Mesenchymal stem cell (in vitro differentiated cells and primary cell): ENCODE measurements around the gene DSG3.

Experiments used
- DNase-seq: peaks from one replicate; pipeline ENCODE4 v3.0.0-alpha.2; 2013
- H2AFZ ChIP-seq: one replicate; pipeline ENCODE4 v1.6.1; 2013; ENCODE audit warnings: low read depth, mild to moderate bottlenecking, control low read depth, inconsistent platforms, low read length, moderate library complexity
- H2AK5ac ChIP-seq: 2 replicates; pipeline ENCODE4 v1.6.1; 2013; ENCODE audit warnings: low read length, moderate library complexity, mild to moderate bottlenecking, inconsistent platforms; ENCODE audit not compliant: severe bottlenecking
- H2BK120ac ChIP-seq: one replicate; pipeline ENCODE4 v1.6.1; 2013; ENCODE audit warnings: low read depth, mild to moderate bottlenecking, inconsistent platforms, low read length, moderate library complexity
- H2BK12ac ChIP-seq, 2 experiments: one replicate each; pipeline ENCODE4 v1.6.1; 2013; ENCODE audit warnings: inconsistent platforms in 2 of 2, low read length in 2 of 2, mild to moderate bottlenecking in 2 of 2, moderate library complexity in 2 of 2, control low read depth in 1 of 2
- H2BK15ac ChIP-seq: one replicate; pipeline ENCODE4 v1.6.1; 2013; ENCODE audit warnings: mild to moderate bottlenecking, low read depth, inconsistent platforms; ENCODE audit not compliant: poor library complexity, severe bottlenecking
- H2BK5ac ChIP-seq: 2 replicates; pipeline ENCODE4 v1.6.1; 2013; ENCODE audit warnings: low read depth, mild to moderate bottlenecking, low read length, control low read depth, inconsistent platforms; ENCODE audit not compliant: poor library complexity, severe bottlenecking
- H3K14ac ChIP-seq, 2 experiments: one replicate each; pipeline ENCODE4 v1.6.1; 2013; ENCODE audit warnings: inconsistent platforms in 2 of 2, low read length in 2 of 2, control low read depth in 1 of 2, mild to moderate bottlenecking in 1 of 2, moderate library complexity in 1 of 2
- H3K18ac ChIP-seq, 2 experiments: one replicate each; pipeline ENCODE4 v1.6.1; 2013; ENCODE audit warnings: inconsistent platforms in 2 of 2, low read length in 2 of 2, control low read depth in 1 of 2, low read depth in 1 of 2, mild to moderate bottlenecking in 1 of 2
- H3K23ac ChIP-seq, 2 experiments: one replicate each; pipeline ENCODE4 v1.6.1; 2013; ENCODE audit warnings: inconsistent platforms in 2 of 2, low read length in 2 of 2, mild to moderate bottlenecking in 2 of 2, moderate library complexity in 2 of 2, control low read depth in 1 of 2
- H3K27ac ChIP-seq: 2 replicates; pipeline ENCODE4 v1.5.1; 2013; ENCODE audit warnings: mild to moderate bottlenecking, moderate library complexity, low read length, control low read depth, inconsistent platforms; ENCODE audit not compliant: poor library complexity, severe bottlenecking
- H3K27me3 ChIP-seq, 2 experiments: 2 replicates each; pipeline versions ENCODE4 v1.6.1 to v1.7.0; 2013; ENCODE audit warnings: low read length in 2 of 2, mild to moderate bottlenecking in 2 of 2, moderate library complexity in 2 of 2, control low read depth in 1 of 2, inconsistent platforms in 1 of 2; ENCODE audit not compliant: control insufficient read depth in 1 of 2, insufficient read depth in 1 of 2
- H3K36me3 ChIP-seq, 2 experiments: 2 replicates each; pipeline versions ENCODE4 v1.6.1 to v1.7.0; 2013; ENCODE audit warnings: low read length in 2 of 2, control low read depth in 1 of 2, inconsistent platforms in 1 of 2, low read depth in 1 of 2, mild to moderate bottlenecking in 1 of 2; ENCODE audit not compliant: insufficient read depth in 2 of 2, control insufficient read depth in 1 of 2
- H3K4ac ChIP-seq, 2 experiments: one replicate each; pipeline ENCODE4 v1.6.1; 2013; ENCODE audit warnings: inconsistent platforms in 2 of 2, low read length in 2 of 2, mild to moderate bottlenecking in 2 of 2, moderate library complexity in 2 of 2, control low read depth in 1 of 2, low read depth in 1 of 2
- H3K4me1 ChIP-seq: 2 replicates; pipeline ENCODE4 v1.6.1; 2013; ENCODE audit warnings: low read depth, low read length, control low read depth; ENCODE audit not compliant: control insufficient read depth, insufficient read depth
- H3K4me2 ChIP-seq: 2 replicates; pipeline ENCODE4 v1.6.1; 2013; ENCODE audit warnings: low read length, mild to moderate bottlenecking, inconsistent platforms; ENCODE audit not compliant: poor library complexity, severe bottlenecking
- H3K4me3 ChIP-seq, 2 experiments: 2 replicates each; pipeline versions ENCODE4 v1.5.1 to v1.7.0; 2013; ENCODE audit warnings: low read length in 2 of 2, mild to moderate bottlenecking in 2 of 2, control low read depth in 1 of 2, low read depth in 1 of 2; ENCODE audit not compliant: insufficient read depth in 1 of 2
- H3K79me1 ChIP-seq: replicated peaks from 2 replicates; pipeline ENCODE4 v1.6.1; 2013; ENCODE audit warnings: mild to moderate bottlenecking, control low read depth, low read length, inconsistent platforms; ENCODE audit not compliant: poor library complexity, severe bottlenecking
- H3K9ac ChIP-seq: 2 replicates; pipeline ENCODE4 v1.7.0; 2013; ENCODE audit warnings: mild to moderate bottlenecking, low read length, moderate library complexity
- H3K9me3 ChIP-seq: 2 replicates; pipeline ENCODE4 v1.7.0; 2013; ENCODE audit warnings: mild to moderate bottlenecking, low read length; ENCODE audit not compliant: control insufficient read depth
- H4K8ac ChIP-seq: one replicate; pipeline ENCODE4 v1.6.1; 2013; ENCODE audit warnings: inconsistent platforms, mild to moderate bottlenecking, low read length, moderate library complexity
- H4K91ac ChIP-seq: one replicate; pipeline ENCODE4 v1.6.1; 2013; ENCODE audit warnings: mild to moderate bottlenecking, low read length, inconsistent platforms
- WGBS: methylation state at CpG from one replicate; pipeline ENCODE4 v1.1.7; 2013; ENCODE audit warnings: mixed read lengths; 5-methylcytosine and 5-hydroxymethylcytosine counted together

DSG3 gene

DNA sequence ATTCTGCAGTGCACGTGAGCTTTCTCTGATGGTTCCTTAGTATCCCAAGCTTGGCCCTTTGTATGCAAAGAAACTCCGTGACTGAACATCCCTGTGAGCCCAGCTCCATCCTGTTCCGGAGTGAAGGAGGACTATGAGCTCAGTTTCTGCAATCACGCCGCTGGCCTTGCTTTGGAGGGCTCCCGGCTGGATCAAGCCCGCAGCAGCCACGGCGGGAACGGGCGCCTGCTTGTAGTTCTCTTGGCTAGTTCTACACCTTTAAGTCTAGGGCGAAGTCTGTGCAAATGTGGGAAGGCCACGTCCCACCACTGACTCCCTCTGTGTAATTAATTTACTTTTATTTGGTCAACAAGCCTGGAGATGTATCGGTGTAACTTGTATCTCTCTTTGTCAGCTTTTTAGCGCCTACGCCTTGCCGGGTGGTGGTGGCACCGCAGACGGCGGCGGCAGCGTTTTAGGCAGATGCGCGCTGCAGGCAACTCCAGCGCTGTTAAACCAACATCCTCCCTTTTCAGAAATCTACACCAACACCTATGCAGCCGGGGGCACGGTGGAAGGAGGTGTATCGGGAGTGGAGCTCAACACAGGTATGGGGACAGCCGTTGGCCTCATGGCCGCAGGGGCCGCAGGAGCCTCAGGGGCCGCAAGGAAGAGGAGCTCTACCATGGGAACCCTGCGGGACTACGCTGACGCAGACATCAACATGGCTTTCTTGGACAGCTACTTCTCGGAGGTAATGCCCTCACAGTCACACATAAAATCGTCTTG, 36.6 kb upstream of the DSG3 start:
- H2BK120ac ChIP-seq, result no peak overlapping the region
- H3K4me2 ChIP-seq, result no peak overlapping the region
- no peak overlapping the region for H3K4me3 ChIP-seq
- no peak overlapping the region for H2BK15ac ChIP-seq
- no peak overlapping the region for H3K27ac ChIP-seq
- peaks cover 0 to 5% of the 10 kb centered on the region in 2 experiments for H3K27me3 ChIP-seq
- no peak overlapping the region for H3K9ac ChIP-seq
- no peaks in the 10 kb centered on the region for H3K36me3 ChIP-seq
- no peak overlapping the region for H4K8ac ChIP-seq
- no peak overlapping the region for H2AFZ ChIP-seq
- no peaks in the 10 kb centered on the region for H3K4me1 ChIP-seq
- H2BK5ac ChIP-seq, result no peak overlapping the region
- H3K4ac ChIP-seq, result no peak overlapping the region
- DNase-seq, result no peak
- no peak overlapping the region for H3K14ac ChIP-seq
- no peak overlapping the region for H2AK5ac ChIP-seq
- WGBS, result 97% methylated on average over 29 of the region's 37 CpGs
- H4K91ac ChIP-seq, result no peak overlapping the region
- no peak overlapping the region for H3K18ac ChIP-seq
- H3K79me1 ChIP-seq, result no peaks in the 10 kb centered on the region
- no peaks in the 10 kb centered on the region for H3K9me3 ChIP-seq
- no peak overlapping the region for H2BK12ac ChIP-seq
- no peak overlapping the region for H3K23ac ChIP-seq

DNA sequence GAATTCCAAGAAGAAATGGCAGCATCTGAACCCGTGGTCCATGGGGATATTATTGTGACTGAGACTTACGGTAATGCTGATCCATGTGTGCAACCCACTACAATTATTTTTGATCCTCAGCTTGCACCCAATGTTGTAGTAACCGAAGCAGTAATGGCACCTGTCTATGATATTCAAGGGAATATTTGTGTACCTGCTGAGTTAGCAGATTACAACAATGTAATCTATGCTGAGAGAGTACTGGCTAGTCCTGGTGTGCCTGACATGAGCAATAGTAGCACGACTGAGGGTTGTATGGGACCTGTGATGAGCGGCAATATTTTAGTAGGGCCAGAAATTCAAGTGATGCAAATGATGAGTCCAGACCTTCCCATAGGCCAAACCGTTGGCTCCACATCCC, 34.4 kb upstream of the DSG3 start:
- no peak overlapping the region for H2BK12ac ChIP-seq
- H3K18ac ChIP-seq, result no peak overlapping the region
- H4K8ac ChIP-seq, result no peak overlapping the region
- H3K9ac ChIP-seq, result no peak overlapping the region
- no peak overlapping the region for H3K4me2 ChIP-seq
- no peaks in the 10 kb centered on the region for H3K36me3 ChIP-seq
- WGBS, result 93% methylated on average over 6 of the region's 6 CpGs
- DNase-seq, result no peak
- no peaks in the 10 kb centered on the region for H3K4me1 ChIP-seq
- no peak overlapping the region for H4K91ac ChIP-seq
- H3K4ac ChIP-seq, result no peak overlapping the region
- H3K9me3 ChIP-seq, result no peaks in the 10 kb centered on the region
- H3K79me1 ChIP-seq, result no peaks in the 10 kb centered on the region
- no peak overlapping the region for H2BK120ac ChIP-seq
- no peak overlapping the region for H3K27ac ChIP-seq
- H2BK15ac ChIP-seq, result no peak overlapping the region
- H2AFZ ChIP-seq, result no peak overlapping the region
- no peak overlapping the region for H3K23ac ChIP-seq
- H3K27me3 ChIP-seq, result peaks cover 0 to 5% of the 10 kb centered on the region in 2 experiments
- no peak overlapping the region for H3K14ac ChIP-seq
- H2BK5ac ChIP-seq, result no peak overlapping the region
- H2AK5ac ChIP-seq, result no peak overlapping the region
- no peak overlapping the region for H3K4me3 ChIP-seq

DNA sequence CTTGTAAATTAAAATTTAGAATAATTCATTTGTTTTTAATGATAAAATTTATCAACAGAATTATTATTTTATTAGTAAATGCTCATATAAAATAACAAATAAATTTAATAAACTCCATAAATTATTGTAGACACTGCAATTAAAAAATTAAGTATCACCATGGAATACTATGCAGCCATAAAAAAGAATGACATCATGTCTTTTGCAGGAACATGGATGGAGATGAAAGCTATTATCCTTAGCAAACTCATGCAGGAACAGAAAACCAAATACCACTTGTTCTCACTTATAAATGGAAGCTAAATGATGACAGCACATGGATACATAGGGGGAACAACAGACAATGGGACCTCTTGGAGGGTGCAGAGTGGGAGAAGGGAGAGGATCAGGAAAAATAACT, 29.7 kb upstream of the DSG3 start:
- H2AK5ac ChIP-seq, result no peak overlapping the region
- H3K4me3 ChIP-seq, result no peak overlapping the region
- H3K9ac ChIP-seq, result no peak overlapping the region
- H3K4me1 ChIP-seq, result no peaks in the 10 kb centered on the region
- DNase-seq, result no peak
- no peak overlapping the region for H3K14ac ChIP-seq
- no peaks in the 10 kb centered on the region for H3K36me3 ChIP-seq
- H2BK15ac ChIP-seq, result no peak overlapping the region
- H3K23ac ChIP-seq, result no peak overlapping the region
- no peak overlapping the region for H2AFZ ChIP-seq
- H2BK12ac ChIP-seq, result no peak overlapping the region
- H3K9me3 ChIP-seq, result no peaks in the 10 kb centered on the region
- H3K18ac ChIP-seq, result no peak overlapping the region
- H3K27ac ChIP-seq, result no peak overlapping the region
- no peak overlapping the region for H3K4me2 ChIP-seq
- H3K79me1 ChIP-seq, result no peaks in the 10 kb centered on the region
- no peak overlapping the region for H4K8ac ChIP-seq
- no peak overlapping the region for H3K4ac ChIP-seq
- H4K91ac ChIP-seq, result no peak overlapping the region
- H2BK5ac ChIP-seq, result no peak overlapping the region
- H2BK120ac ChIP-seq, result no peak overlapping the region
- H3K27me3 ChIP-seq, result no peaks in the 10 kb centered on the region

DNA sequence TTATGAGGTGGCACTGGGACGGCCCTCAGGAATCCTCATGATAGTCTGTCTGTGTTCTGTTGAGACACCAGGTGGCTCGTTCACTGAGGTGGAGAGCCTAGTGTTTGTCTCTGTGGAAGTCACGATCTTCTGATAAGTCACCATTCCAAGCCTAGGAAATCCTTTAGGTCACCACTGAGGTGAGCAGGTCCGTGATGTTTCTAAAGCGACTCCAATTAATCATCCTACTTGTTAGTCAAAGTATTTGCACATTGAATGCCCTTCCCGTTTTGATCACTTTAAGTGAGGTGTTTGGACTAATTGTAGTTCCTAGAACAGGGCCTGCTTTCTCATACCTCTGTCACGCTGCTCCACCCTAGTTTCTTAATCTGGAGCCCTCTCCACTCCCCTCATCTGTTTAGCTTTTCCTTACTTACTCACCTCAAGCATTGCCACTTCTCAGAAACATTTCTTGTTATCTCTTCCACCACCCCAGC, 28.0 kb upstream of the DSG3 start:
- H3K4me2 ChIP-seq, result no peak overlapping the region
- no peak overlapping the region for H3K9ac ChIP-seq
- no peak overlapping the region for H3K4me3 ChIP-seq
- no peak overlapping the region for H2BK12ac ChIP-seq
- H3K14ac ChIP-seq, result no peak overlapping the region
- H3K4me1 ChIP-seq, result no peaks in the 10 kb centered on the region
- H3K27ac ChIP-seq, result no peak overlapping the region
- H3K79me1 ChIP-seq, result no peaks in the 10 kb centered on the region
- DNase-seq, result no peak
- H2AFZ ChIP-seq, result no peak overlapping the region
- WGBS, result 91% methylated on average over 5 of the region's 7 CpGs
- H2BK120ac ChIP-seq, result no peak overlapping the region
- H4K91ac ChIP-seq, result no peak overlapping the region
- H3K27me3 ChIP-seq, result no peaks in the 10 kb centered on the region
- H2BK15ac ChIP-seq, result no peak overlapping the region
- no peaks in the 10 kb centered on the region for H3K9me3 ChIP-seq
- no peak overlapping the region for H3K18ac ChIP-seq
- H3K23ac ChIP-seq, result no peak overlapping the region
- H4K8ac ChIP-seq, result no peak overlapping the region
- no peak overlapping the region for H3K4ac ChIP-seq
- H2BK5ac ChIP-seq, result no peak overlapping the region
- no peaks in the 10 kb centered on the region for H3K36me3 ChIP-seq
- H2AK5ac ChIP-seq, result no peak overlapping the region
